ENCODE measurements around the gene IDI1.
"Not testable (repeated sequence)": the region's sequence is repeated elsewhere in the genome, so short reads cannot be mapped to it uniquely, and the experiment has no call there.

IDI1 gene

GRCh38 chr10:1063232-1063865, 14.4 kb upstream of the IDI1 start:
- DNase-seq (ENCODE audit: low spot score), result no peak

- DNase-seq (ENCODE audit: low spot score), result no peak
These were observed 13.2 kb upstream of the IDI1 start for GRCh38 chr10:1061930-1062774.

GRCh38 chr10:1059902-1060301, 11.0 kb upstream of the IDI1 start:
- DNase-seq (ENCODE audit: low spot score), result no peak

- DNase-seq (ENCODE audit: low spot score), result no peak
These were observed 9.1 kb upstream of the IDI1 start for GRCh38 chr10:1058017-1058416.

- DNase-seq (ENCODE audit: low spot score), result no peak
These were observed 8.3 kb upstream of the IDI1 start for GRCh38 chr10:1057106-1057657.

- DNase-seq (ENCODE audit: low spot score), result peak; percentile 85
These were observed 7.6 kb upstream of the IDI1 start, which contains the start of gene WDR37 for GRCh38 chr10:1056326-1057105. Gene WDR37 (plus strand): TSS chr10:1056385. CDS start chr10:1072156, 15,771 bp downstream.

GRCh38 chr10:1054684-1055083, 5.8 kb upstream of the IDI1 start:
- no peak for DNase-seq (ENCODE audit: low spot score)

GRCh38 chr10:1050554-1050953, 1.6 kb upstream of the IDI1 start:
- no peak for DNase-seq (ENCODE audit: low spot score)

GRCh38 chr10:1050145-1050544, 1.2 kb upstream of the IDI1 start:
- DNase-seq (ENCODE audit: low spot score), result peak; percentile 61

GRCh38 chr10:1049425-1049958, 573 bp upstream of the IDI1 start:
- DNase-seq (ENCODE audit: low spot score), result no peak

GRCh38 chr10:1048349-1048731, 579 bp downstream of the IDI1 start:
- DNase-seq (ENCODE audit: low spot score), result no peak

GRCh38 chr10:1047937-1048336, 982 bp downstream of the IDI1 start:
- no peak for DNase-seq (ENCODE audit: low spot score)

GRCh38 chr10:1045415-1045814, 3.5 kb downstream of the IDI1 start:
- DNase-seq (ENCODE audit: low spot score), result no peak

GRCh38 chr10:1044964-1045363, 4.0 kb downstream of the IDI1 start:
- no peak for DNase-seq (ENCODE audit: low spot score)

GRCh38 chr10:1044146-1044545, 4.8 kb downstream of the IDI1 start:
- DNase-seq (ENCODE audit: low spot score), result no peak

- DNase-seq (ENCODE audit: low spot score), result no peak
These were observed 5.4 kb downstream of the IDI1 start for GRCh38 chr10:1043532-1043995.

- no peak for DNase-seq (ENCODE audit: low spot score)
These were observed 7.4 kb downstream of the IDI1 start for GRCh38 chr10:1041514-1041913.

GRCh38 chr10:1040133-1040532, 8.8 kb downstream of the IDI1 start:
- DNase-seq (ENCODE audit: low spot score), result no peak

GRCh38 chr10:1038769-1039168, 10.2 kb downstream of the IDI1 start:
- not testable (repeated sequence) for DNase-seq (ENCODE audit: low spot score)

- DNase-seq (ENCODE audit: low spot score), result no peak
These were observed 11.8 kb downstream of the IDI1 start for GRCh38 chr10:1037098-1037497.

- no peak for DNase-seq (ENCODE audit: low spot score)
These were observed 12.6 kb downstream of the IDI1 start for GRCh38 chr10:1036341-1036791.

- DNase-seq (ENCODE audit: low spot score), result no peak
These were observed 13.7 kb downstream of the IDI1 start for GRCh38 chr10:1035201-1035600.

Data from hematopoietic multipotent progenitor cell treated with erythropoietin and hydrocortisone succinate and interleukin-3 and kit ligand, for 15 days (in vitro differentiated cells).